HTR-8/SVneo (cell line): ENCODE measurements around the gene DNAJB11.
"Not testable (repeated sequence)": the region's sequence is repeated elsewhere in the genome, so short reads cannot be mapped to it uniquely, and the experiment has no call there.

Experiments
- DNase-seq: peaks from one replicate; pipeline ENCODE4 v3.0.0; 2011; ENCODE audit warnings: low spot score, mixed read lengths; ENCODE audit not compliant: insufficient read length
- FAIRE-seq: peaks from 2 replicates; lab custom pipeline; 2011; peaks lifted over from hg19 to GRCh38; lab: Jason Lieb, UNC

DNAJB11 gene

DNA sequence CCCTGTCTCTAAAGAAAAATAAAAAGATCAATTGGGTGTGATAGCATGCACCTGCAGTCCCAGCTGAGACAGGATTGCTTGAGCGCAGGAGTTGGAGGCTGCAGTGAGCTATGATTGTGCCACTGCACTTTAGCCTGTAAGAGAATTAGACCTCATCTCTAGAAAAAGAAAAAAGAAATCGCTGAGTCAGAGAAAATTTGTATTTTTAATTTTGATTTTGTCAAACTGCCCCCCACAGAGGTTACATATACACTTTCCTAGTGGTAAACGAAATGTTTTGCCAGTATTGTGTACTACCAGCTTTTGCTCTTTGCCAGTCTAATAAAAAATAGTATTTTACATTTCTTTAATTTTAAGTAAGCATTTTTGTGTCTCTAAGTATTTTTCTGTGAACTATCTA lies 21.0 kb upstream of the DNAJB11 start:
- DNase-seq (no peak), FAIRE-seq (no peak)

DNA sequence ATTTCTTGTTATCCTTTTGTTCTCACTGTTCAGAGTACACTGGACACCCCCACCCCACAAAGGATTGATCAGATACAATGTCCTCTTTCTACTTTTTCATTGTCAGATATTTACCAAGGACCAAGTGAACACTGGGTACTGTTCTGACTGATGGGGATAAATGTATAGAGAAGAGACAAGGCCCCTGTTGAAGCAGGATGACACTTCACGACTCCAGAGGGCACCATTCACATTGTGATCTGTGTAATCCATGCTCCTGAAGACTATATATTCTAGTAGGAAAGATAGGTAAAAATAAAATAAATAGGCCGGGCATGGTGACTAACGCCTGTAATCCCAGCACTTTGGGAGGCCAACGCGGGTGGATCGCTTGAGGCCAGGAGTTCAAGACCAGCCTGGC lies 19.1 kb upstream of the DNAJB11 start:
- FAIRE-seq, result no peak
- DNase-seq, result no peak

DNA sequence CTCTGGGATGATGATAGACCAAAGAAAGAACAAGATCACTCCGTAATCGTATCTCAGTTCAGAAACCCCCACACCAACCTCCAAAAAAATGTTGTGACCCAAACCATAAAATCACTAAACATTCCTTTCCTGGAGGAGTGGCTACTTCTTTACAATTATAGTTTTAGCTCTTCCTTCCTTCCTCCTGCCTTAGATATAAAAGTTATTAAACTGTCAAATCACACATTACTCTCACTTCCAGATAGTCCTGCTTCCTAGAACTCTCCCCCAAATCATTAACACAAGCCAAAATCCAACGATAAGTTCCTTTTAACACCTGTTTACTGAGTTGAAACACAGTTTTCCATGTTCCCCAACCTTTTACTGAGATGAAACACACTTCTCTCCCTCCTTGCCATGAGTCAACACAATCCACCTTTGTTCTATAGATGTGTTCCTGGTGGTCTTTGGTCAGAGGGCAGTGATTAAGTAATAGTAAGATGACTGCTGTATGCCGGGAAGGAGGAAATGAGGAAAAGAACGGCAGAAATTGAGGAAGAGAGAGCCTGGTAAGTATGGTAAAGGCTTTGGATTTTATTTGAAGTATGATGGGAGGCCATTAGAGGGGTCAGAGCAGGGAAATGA lies 18.0 kb upstream of the DNAJB11 start:
- DNase-seq (no peak), FAIRE-seq (no peak)

DNA sequence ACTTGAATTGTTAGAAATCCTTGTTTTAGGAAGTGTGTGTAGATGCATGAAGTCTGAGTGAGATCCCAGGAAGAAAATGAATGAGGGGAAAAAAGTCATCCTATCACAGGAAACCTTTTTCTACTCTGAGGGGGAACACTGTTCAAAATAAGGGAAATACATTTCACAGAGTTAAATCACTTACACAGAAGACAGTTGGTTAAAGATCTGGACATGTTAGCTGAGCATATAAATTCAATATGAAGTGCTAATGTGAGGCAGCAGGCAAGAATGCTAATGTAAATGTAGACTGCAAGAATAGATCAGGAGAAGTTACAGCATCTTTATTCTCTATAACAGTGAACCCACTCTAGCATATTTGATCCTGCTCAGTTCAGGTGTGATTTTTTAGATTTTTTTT lies 5.9 kb upstream of the DNAJB11 start:
- no peak for FAIRE-seq
- DNase-seq, result no peak

DNA sequence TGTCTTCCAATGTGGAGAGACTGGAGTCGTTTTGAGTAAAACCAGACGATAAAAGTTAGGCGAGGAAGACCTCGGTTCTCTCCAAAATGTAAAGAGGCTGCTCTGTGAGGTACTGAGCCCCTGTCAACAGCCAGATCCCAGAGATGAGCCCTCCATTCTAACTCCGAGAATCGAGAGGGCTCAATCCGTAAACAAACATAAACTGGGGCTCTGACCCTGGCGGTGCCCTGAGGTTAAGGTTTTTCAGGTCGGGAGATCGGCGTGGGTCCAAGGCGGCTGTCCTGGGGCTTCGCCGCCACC lies 3.8 kb upstream of the DNAJB11 start:
- DNase-seq (peak; percentile 25), FAIRE-seq (no peak)

DNA sequence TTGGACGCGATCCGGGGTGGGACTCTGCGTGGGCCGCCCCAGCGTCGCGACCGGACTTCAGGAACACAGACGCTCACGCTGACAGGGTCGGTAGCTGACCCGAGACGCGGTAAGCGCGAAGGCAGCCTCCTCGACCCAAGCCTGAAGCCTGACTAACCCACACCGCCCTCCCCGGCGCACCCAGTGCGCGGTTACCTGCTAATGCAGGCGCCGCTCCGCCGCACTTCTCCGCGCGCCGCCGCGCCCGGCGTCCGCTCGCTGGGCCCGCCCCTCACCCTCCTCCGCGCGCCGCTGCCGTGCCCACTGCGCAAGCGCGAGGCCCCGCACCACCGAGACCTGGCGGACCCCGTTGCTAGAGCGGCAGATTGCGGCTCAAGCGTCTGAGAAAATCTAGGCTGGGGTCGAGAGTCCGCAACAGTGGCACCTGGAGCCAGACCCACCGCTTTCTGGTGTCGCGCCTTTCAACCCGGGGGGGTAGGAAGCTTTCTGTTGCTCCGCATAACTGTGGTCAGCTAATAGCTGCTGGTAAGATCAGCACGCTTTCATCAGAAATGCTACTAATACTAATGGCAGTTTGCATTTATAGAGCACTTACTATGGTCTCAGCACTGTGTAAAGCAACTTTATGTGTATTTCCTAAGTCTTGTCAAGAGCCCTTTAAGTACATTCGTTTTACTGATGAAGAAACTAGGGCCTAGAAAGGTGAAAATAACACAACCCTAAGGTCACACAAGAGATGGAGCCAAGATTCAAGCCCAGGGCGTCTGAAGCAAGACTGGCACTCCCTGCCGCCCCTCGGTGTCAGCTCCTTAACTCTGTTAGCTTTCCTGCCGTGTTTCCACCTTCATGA lies 3.2 kb upstream of the DNAJB11 start, which contains the start of gene TBCCD1:
TBCCD1 (minus strand) TSS at position 268 of the 850 bp plus-strand sequence. CDS start 3,010 bp downstream, outside the sequence.
- peak; percentile 84 for FAIRE-seq
- DNase-seq, result peak; percentile 87

DNA sequence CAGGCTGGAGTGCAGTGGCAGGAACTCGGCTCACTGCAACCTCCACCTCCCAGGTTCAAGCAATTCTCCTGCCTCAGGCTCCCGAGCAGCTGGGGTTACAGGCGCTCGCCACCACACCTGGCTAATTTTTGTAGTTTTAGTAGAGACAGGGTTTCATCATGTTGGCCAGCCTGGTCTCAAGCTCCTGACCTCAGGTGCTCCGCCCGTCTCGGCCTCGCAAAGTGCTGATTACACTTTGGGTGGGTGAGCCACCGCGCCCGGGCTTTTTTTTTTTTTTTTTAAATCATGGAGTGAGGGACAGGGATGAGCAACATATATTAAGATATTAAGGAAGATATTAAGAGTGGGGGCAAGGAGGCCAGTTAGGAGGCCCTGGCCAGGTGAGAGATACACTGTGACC lies 1.2 kb upstream of the DNAJB11 start:
- not testable (repeated sequence) for FAIRE-seq, DNase-seq

DNA sequence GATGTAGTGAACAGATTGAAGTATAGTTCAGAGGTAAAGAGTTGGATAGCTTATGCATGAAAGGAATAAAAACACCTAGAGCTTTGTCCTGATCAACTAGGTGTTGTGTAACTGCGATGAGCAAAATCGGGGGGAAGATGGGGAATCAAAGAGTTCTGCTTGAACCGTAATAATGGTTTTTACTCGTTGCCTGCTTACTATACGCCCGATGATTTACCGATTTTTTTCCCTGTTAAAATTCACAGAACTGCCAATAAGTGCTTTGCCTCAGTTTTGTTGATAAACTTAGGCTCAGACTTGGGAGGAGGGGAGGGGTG lies 783 bp upstream of the DNAJB11 start:
- FAIRE-seq (no peak), DNase-seq (no peak)

DNA sequence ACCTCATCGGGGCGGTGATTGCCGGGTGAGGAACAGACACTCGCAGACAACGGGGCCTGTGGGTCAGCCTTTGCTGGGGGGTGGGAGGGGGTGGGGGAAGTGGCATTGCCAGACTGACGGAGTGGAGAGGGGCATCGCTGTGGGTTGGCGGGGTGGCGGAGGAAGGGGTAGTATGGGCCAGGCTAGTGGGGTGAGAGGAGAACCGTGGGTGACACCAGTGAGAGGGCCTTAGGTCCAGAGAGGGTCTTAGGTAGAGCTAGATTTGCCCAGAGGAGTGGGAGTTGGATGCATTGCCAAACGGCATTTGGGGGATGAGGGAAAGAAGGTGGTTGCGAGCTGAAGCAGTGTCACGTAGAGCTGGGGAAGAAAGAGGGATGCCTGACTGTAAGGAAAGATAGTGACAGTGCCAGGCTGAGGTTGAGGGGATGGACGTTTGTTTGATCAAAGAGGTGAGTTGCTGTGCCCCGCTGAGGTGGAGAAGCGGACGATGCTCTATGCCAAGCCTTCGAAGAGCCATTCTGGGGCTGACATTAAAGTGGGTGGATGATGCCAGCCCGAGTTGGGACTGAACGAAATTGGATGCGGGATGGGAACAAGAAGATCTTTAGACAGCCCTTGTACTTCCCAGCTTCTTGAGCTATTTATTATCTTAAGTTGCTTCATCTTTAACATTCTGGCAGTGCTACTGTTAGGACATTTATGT lies 572 bp downstream of the DNAJB11 start:
- no peak for DNase-seq
- no peak for FAIRE-seq

DNA sequence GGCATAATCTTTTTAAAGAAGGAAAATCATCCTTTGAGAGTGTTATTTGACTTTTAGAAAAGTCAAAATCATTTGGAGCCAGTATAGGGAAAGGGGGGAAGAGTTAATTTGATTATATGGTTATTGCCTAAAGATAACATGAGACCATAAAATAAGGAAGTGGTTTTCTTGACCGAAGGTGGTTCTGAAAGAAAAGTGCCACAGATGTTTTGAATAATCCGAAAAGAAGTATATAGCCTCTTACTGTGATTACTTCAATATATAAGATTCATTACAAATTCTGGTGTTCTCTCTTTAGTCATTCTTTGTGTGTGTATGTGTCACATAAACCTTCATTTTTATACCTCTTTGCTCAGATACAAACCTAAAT lies 1.1 kb downstream of the DNAJB11 start:
- FAIRE-seq (no peak), DNase-seq (no peak)

DNA sequence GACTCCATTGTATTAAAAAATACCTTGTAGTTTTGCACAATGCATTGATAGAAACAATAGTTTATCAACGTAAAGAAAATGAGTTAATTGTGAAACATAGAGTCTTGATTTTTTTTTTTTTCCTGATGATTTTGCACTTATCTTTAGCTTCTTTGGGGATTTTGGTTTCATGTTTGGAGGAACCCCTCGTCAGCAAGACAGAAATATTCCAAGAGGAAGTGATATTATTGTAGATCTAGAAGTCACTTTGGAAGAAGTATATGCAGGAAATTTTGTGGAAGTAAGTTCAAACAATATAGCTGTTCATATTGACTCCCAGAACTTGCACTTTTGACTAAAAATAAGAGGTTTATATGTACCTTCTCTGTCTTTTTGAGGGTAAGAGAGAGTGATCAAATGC lies 7.0 kb downstream of the DNAJB11 start:
- DNase-seq, result no peak
- no peak for FAIRE-seq

DNA sequence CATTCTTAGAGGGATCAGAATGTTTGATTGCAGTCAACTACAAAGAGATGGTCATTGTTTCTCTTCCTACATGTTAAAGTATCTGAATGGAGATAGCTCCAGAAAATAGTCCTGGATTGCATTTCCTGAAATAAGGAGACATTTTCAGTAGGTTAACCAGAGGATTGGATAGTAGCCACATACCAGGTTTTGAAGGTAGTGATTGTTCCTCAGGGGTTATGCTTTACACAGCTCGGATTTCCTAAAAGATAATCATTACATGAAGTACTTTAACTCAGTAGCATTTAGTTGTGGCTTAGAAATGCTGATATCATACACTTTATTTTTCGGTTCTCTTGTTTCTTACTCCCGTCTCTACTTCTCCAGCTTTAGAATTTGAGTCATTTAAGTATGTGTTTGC lies 10.3 kb downstream of the DNAJB11 start:
- FAIRE-seq (no peak), DNase-seq (no peak)

DNA sequence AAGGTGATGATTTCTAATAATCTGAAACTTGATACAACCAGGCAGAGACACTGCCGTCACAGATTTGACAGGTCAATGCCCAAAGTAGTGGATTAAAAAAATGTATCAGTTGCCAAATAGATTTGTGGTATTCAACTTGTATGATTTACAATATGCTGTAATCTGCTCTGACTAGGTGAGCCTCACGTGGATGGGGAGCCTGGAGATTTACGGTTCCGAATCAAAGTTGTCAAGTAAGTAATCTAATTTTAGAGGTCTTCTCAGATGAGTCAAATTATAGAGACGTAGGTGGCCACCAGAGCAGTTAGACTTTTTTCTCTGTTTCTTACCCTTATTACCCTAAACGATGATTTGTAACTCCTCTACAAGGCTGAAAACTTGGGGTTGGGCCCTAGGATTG lies 12.0 kb downstream of the DNAJB11 start:
- DNase-seq (no peak), FAIRE-seq (no peak)

DNA sequence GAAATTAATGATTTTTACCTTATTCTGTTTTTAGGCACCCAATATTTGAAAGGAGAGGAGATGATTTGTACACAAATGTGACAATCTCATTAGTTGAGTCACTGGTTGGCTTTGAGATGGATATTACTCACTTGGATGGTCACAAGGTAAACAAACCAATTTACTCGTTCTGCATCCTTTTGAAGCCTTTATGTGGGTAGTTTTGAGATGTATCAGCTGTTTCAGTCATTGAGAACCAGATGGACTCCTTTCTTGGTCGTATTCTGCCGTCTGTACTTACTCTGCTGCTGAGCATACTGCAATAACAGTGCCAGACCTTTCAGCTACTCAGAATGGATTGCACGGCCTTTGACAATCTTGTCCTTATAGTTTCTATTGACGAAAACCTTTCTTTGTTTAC lies 13.3 kb downstream of the DNAJB11 start:
- DNase-seq (no peak), FAIRE-seq (no peak)

DNA sequence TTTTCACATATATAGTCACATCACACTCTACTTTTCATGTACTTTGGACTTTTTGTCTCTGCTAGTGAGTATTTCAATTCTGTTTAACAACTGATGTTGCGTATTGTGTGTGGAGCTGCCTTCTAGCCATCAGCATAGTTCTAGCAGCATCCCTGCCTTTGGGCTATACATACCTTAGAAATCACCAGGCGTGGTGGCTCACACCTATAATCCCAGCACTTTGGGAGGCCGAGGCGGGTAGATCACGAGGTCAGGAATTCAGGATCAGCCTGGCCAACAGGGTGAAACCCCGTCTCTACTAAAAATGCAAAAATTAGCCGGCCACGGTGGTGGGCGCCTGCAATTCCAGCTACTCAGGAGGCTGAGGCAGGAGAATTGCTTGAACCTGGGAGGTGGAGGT lies 15.7 kb downstream of the DNAJB11 start:
- DNase-seq, FAIRE-seq: not testable (repeated sequence)

DNA sequence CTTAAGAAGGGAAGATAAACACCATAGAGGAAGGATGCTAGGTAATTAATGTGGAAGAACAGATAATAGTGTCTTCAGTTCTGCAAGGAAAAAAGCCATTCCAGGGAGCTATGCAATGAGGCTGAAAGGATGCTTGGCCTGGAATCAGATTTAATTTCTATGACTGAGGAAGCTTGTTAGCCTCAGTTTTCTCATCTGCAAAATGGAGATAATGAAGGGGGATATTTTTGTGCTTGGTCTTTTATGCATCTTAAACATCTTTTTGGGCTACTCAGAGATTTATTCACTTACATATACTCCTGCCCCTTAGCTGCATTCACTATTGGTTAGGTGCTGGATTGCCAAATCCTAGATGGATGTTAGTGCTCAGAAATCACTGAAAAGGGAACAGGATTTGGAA lies 16.7 kb downstream of the DNAJB11 start:
- FAIRE-seq (no peak), DNase-seq (no peak)

DNA sequence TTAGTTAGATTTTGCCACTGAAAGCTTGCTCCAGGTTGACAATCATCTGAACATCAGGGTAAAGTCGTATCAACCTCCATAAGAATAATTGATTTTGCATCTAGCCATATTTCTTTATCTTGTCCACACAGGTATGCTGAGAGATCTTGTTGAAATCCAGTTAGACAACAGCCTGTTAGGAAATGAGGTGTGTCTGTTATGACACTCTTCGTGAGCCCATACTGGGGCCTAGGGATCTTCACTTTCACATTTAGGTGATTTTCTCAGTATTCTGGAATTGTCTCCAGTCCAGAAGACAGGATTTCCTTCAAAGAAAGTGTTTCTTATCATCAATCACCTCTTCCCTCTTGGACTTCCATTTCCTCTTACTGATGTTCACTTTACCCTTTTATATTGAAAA lies 18.1 kb downstream of the DNAJB11 start:
- no peak for DNase-seq
- FAIRE-seq, result no peak

DNA sequence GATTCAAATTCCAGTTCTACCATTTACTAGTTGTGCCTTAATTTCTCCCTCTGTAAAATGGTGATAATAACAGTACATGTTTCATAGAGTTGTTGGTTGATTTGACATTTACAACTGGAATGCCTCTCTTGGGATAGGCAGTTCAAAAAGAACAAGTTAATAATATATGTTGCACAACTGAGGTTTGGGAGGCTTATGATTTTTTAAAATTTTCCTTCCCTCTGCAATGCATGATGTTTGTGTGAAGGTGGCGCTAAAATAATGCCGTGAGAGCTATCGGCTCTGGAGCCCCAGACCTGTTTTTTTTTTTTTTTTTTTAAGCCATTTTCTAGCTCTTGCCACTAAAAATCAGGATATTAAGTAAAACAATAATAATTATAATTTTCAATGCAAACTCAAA lies 18.6 kb downstream of the DNAJB11 start:
- DNase-seq (no peak), FAIRE-seq (no peak)

DNA sequence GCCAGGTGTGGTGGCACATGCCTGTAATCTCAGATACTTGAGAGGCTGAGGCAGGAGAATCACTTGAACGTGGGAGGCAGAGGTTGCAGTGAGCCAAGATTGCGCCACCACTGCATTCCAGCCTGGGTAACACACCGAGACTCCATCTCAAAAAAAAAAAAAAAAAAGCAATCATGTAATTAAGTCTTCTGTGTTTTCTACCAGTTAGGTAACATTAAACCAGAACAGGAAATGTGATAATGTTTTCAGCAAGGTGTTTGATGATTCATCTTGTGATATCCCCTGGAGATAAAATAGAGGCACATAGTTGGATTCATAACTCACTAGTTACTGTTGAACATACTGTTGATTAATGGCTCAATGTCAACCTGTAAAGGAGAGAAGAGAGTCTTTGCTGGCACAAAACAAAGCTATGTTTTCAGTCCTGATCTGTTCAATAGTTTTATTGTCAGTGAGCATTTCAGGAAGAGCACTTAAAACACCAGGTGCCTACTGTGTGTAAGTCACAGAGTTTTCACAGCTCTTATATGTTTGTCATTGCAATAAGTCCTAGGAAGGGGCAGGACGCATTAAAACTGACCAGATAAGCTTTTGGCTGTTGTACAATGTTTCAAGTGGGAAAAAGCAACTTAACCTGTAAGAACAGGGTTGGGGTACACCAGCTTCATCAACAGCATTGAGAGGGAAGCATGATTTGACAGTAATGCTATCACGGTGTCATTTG lies 19.5 kb downstream of the DNAJB11 start:
- FAIRE-seq (no peak), DNase-seq (no peak)

DNA sequence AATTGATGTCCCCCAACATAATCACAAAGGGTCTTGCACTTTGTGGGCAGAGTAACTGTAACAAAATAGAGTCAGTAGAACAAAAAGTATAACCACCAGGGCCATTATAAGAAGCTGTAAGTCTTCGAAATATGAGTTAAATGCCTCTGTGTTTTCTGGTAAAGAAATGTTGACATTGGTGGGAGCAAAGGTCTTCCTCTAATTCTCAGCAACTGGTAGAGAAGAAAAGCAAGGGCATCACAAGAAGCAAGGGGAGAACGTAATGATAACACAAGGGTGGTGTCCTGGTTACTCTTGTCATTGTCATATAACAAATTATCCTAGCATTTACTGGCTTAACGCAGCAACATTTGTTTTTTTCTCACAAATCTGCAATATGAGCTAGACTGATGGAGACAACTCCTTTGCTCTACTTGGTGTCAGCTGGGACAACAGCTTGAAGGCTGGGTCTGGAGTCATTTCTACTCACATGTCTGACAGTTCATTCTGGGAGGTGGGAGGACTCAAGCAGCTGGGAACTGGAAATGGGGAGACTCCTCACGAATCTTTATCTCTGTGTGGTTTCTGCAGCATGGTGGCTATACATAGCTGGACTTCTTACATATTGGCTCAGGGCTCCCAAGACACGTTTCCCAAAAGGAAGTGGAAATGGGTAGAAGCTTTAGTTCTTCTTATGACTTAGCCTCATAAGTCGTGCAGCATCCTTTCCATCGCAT lies 20.2 kb downstream of the DNAJB11 start:
- DNase-seq (no peak), FAIRE-seq (no peak)
